Mononuclear cell (primary cell): ENCODE data around the gene SEMA4F. TPM values are rescaled to one million over a fixed set of nuclear protein-coding genes. Genes with fewer than 3 reads are reported as not detected.

ENCODE experiments used
- H3K27me3 ChIP-seq: 2 replicates; pipeline ENCODE4 v1.6.0; 2011; ENCODE audit warnings: low read length, control low read depth; ENCODE audit not compliant: insufficient read depth
- H3K4me1 ChIP-seq: 2 replicates; pipeline ENCODE4 v1.5.1; 2011; ENCODE audit warnings: mild to moderate bottlenecking, low read length, control low read depth; ENCODE audit not compliant: insufficient read depth
- H3K4me3 ChIP-seq: 2 replicates; pipeline ENCODE4 v1.5.1; 2011; ENCODE audit warnings: mild to moderate bottlenecking, low read length, moderate library complexity
- H3K9me3 ChIP-seq: 2 replicates; pipeline ENCODE4 v1.5.1; 2011; ENCODE audit warnings: low read depth, mild to moderate bottlenecking, control low read depth, low read length
- total RNA-seq: library from RNA; depleted of rRNA; stranded (reverse); fragments of >200 nt; gene quantifications from one replicate; pipeline ENCODE4 v1.2.3, GENCODE V29; 2012

Gene SEMA4F
- total RNA-seq, 1 donor, result 2.0 TPM

GRCh38 chr2:74712223-74713053 lies 58.4 kb downstream of the SEMA4F start:
- peaks cover 13% of the 10 kb centered on the region for H3K4me1 ChIP-seq
- peaks cover 12% of the 10 kb centered on the region for H3K27me3 ChIP-seq
- no peak overlapping the region for H3K4me3 ChIP-seq
- no peaks in the 10 kb centered on the region for H3K9me3 ChIP-seq

GRCh38 chr2:74714691-74715080 lies 60.6 kb downstream of the SEMA4F start:
- Histone ChIP-seq H3K27me3 (peaks cover 27% of the 10 kb centered on the region), H3K9me3 (no peaks in the 10 kb centered on the region), H3K4me3 (no peak overlapping the region), H3K4me1 (peaks cover 8% of the 10 kb centered on the region)

- Histone ChIP-seq H3K4me1 (peaks cover 8% of the 10 kb centered on the region), H3K27me3 (peaks cover 27% of the 10 kb centered on the region), H3K4me3 (peak overlapping the region; percentile 45), H3K9me3 (no peaks in the 10 kb centered on the region)
These were observed 61.2 kb downstream of the SEMA4F start for GRCh38 chr2:74715081-74715791.

GRCh38 chr2:74715880-74716279 lies 61.8 kb downstream of the SEMA4F start:
- peaks cover 27% of the 10 kb centered on the region for H3K27me3 ChIP-seq
- H3K4me3 ChIP-seq, result peak overlapping the region; percentile 45
- H3K9me3 ChIP-seq, result no peaks in the 10 kb centered on the region
- H3K4me1 ChIP-seq, result peaks cover 8% of the 10 kb centered on the region

- H3K27me3 ChIP-seq, result peaks cover 27% of the 10 kb centered on the region
- H3K4me3 ChIP-seq, result no peak overlapping the region
- no peaks in the 10 kb centered on the region for H3K9me3 ChIP-seq
- peaks cover 8% of the 10 kb centered on the region for H3K4me1 ChIP-seq
These were observed 65.0 kb downstream of the SEMA4F start for GRCh38 chr2:74719066-74719465.

- peaks cover 20% of the 10 kb centered on the region for H3K27me3 ChIP-seq
These were observed 67.3 kb downstream of the SEMA4F start for GRCh38 chr2:74721316-74721715.

GRCh38 chr2:74724496-74724895 lies 70.4 kb downstream of the SEMA4F start:
- H3K4me3 ChIP-seq, result no peak overlapping the region
- no peaks in the 10 kb centered on the region for H3K9me3 ChIP-seq
- no peaks in the 10 kb centered on the region for H3K4me1 ChIP-seq
- no peaks in the 10 kb centered on the region for H3K27me3 ChIP-seq

More at GRCh38 chr2:74721316-74721715, 67.3 kb downstream of the SEMA4F start:
- H3K4me3 ChIP-seq, result no peak overlapping the region
- H3K4me1 ChIP-seq, result no peaks in the 10 kb centered on the region
- no peaks in the 10 kb centered on the region for H3K9me3 ChIP-seq

GRCh38 chr2:74725287-74725686 lies 71.2 kb downstream of the SEMA4F start:
- Histone ChIP-seq H3K4me3 (no peak overlapping the region), H3K4me1 (no peaks in the 10 kb centered on the region), H3K27me3 (no peaks in the 10 kb centered on the region), H3K9me3 (no peaks in the 10 kb centered on the region)

GRCh38 chr2:74728842-74729241 lies 74.8 kb downstream of the SEMA4F start:
- H3K9me3 ChIP-seq, result no peaks in the 10 kb centered on the region
- no peak overlapping the region for H3K4me3 ChIP-seq
- no peaks in the 10 kb centered on the region for H3K27me3 ChIP-seq
- peaks cover 19% of the 10 kb centered on the region for H3K4me1 ChIP-seq

GRCh38 chr2:74730530-74730929 lies 76.5 kb downstream of the SEMA4F start:
- no peak overlapping the region for H3K4me3 ChIP-seq
- peaks cover 34% of the 10 kb centered on the region for H3K4me1 ChIP-seq
- no peaks in the 10 kb centered on the region for H3K9me3 ChIP-seq
- H3K27me3 ChIP-seq, result no peaks in the 10 kb centered on the region

Other genes with a start within 250 kb of the SEMA4F start
- 0.94 TPM for gene C2orf81, start 232.6 kb upstream of the SEMA4F start, total RNA-seq
- gene WDR54, start 232.5 kb upstream of the SEMA4F start, total RNA-seq, result 9.3 TPM
- gene RTKN, start 212.3 kb upstream of the SEMA4F start, total RNA-seq, result 0.31 TPM
- 15.3 TPM for gene INO80B, start 199.2 kb upstream of the SEMA4F start, total RNA-seq
- gene WBP1, start 195.8 kb upstream of the SEMA4F start, total RNA-seq, result 18.5 TPM
- 17.1 TPM for gene MOGS, start 188.9 kb upstream of the SEMA4F start, total RNA-seq
- 8.3 TPM for gene MRPL53, start 181.6 kb upstream of the SEMA4F start, total RNA-seq
- gene CCDC142, start 171.2 kb upstream of the SEMA4F start, total RNA-seq, result 8.3 TPM
- gene TTC31, start 171.2 kb upstream of the SEMA4F start, total RNA-seq, result 14.0 TPM
- 0.21 TPM for gene LBX2, start 154.6 kb upstream of the SEMA4F start, total RNA-seq
- gene PCGF1, start 146.6 kb upstream of the SEMA4F start, total RNA-seq, result 12.1 TPM
- 0.10 TPM for gene TLX2, start 139.8 kb upstream of the SEMA4F start, total RNA-seq
- gene DQX1, start 128.0 kb upstream of the SEMA4F start, total RNA-seq, result not detected
- gene AUP1, start 124.5 kb upstream of the SEMA4F start, total RNA-seq, result 115 TPM
- 17.9 TPM for gene HTRA2, start 124.3 kb upstream of the SEMA4F start, total RNA-seq
- gene LOXL3, start 100.3 kb upstream of the SEMA4F start, total RNA-seq, result 3.9 TPM
- 2.9 TPM for gene DOK1, start 99.5 kb upstream of the SEMA4F start, total RNA-seq
- gene M1AP, start 5.9 kb upstream of the SEMA4F start, total RNA-seq, result 0.31 TPM
- 8.3 TPM for gene HK2, start 179.9 kb downstream of the SEMA4F start, total RNA-seq